Measurements from ENCODE around the gene VAV3.

Gene VAV3

DNA sequence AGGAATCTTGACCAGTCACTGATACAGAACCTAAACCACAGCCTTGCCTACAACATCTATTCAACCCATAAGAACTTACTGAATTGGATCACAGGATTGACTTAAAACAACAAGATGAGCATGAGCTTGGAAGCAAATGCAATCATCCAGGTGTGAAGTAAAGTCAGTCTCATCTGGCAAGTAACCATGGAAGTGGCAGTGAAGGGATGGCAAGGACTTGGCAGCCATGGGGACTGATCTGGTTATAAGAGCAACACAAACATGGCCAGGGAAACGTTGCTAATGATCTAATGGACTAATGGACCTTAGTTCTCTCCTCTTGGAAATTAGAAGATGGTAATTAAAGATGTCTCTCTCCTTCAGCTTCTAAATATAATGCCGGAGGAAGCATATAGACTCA, 133.1 kb downstream of the VAV3 start:
- no peak for DNase-seq

DNA sequence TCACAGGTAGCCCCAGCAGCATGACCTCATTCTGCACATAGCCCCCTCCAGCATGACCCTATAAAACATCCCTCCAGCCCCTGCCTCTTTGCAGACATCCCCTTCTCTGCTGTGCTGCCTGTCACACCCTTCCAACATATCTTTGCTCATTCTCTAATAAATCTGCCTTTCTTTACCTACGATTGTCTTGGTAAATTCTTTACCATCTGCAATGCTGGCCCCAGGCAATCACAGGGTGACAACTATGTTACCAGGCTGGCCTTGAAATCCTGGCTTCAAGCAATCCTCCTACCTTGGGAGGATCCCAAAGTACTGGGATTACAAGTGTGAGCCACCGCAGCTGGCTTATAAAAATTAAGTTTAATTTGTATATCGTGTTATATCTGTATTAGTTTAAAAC, 134.5 kb downstream of the VAV3 start:
- DNase-seq, result no peak

DNA sequence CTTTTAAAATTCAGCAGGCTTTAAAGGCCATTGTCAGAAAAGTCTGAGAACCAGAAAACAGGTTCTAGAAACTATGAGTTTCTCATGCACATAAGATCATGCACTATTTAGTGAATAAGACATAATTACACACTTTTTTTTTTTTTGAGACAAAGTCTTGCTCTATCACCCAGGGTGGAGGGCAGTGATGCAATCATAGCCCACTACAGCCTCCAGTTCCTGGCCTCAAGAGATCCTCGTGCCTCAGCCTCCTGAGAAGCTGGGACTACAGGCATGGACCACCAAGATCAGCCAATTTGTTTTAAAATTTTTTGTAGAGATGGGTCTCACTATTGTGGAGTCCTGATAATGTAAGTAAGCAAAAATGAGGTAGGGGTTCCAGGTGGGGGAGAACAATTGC, 134.9 kb downstream of the VAV3 start:
- DNase-seq, result no peak

DNA sequence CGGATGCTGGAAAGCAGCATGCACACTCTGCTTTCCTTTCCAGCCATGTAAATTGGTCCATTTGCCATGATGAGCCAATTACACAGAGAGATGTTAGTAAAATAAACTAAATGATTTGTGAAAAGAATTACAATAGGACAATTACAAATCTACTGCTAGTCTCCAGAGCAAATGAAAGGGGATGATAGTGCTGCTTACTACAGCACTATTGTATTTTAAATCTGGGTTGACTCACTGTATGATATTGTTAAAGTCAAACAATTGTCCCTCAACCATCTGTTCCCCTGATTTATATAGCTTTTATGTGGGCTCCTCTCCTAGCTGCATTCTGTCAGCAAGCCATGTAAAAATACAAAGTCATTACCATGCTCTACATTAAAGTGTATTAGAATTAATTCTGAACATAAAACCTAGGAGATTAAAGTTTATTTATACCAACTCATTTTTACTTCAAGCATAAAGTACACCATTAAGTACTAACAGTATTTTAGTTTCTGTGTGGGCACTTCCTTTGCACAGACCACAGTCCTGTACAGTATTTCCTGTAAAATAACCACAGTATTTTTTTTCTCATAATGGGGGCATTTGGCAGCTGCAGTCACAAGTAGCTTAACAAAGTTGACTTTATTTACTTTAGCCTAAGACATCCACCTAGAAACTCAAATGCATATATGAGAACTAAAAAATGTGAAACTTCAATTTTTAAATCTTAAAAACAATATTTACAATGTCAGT, 135.8 kb downstream of the VAV3 start:
- peak in 1 of 5 donors; percentile 51 for DNase-seq

DNA sequence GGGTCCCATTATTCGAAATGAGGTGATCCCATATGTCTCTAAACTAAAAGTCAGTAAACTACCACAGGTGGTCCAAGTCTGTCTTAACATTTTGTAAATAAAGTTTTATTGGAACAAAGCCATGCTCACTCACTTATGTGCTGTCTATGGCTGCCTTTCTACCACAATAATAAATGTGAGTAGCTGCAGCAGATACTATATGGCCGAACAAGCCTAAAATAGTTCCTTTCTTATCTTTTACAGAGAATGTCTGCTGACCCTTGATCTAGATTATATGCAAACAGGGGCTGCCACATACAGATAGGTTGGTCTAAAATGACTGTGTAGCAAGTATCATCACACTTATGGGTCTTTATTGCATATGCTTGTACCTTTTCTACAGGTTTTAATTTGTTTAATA, 140.0 kb downstream of the VAV3 start:
- no peak for DNase-seq

DNA sequence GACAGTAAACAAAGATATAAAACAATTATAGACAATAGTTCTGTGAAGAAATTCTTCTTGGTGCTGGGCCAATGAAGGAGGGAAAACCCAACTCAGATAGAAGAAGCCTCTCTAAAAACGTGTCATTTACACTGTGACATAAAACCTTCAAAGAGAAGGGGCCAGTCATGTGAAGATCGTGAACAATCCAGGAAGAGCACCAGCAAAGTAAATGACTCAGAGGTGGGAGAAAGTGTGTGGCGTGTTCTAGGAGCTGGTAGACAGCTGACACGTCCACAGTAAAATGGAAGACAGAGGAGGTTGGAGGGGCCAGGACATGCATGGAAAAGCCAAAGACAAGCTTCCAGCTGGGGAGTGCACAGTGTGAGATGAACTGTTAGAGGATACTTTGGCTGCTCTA, 143.6 kb downstream of the VAV3 start:
- peak in 1 of 5 donors; percentile 20 for DNase-seq

DNA sequence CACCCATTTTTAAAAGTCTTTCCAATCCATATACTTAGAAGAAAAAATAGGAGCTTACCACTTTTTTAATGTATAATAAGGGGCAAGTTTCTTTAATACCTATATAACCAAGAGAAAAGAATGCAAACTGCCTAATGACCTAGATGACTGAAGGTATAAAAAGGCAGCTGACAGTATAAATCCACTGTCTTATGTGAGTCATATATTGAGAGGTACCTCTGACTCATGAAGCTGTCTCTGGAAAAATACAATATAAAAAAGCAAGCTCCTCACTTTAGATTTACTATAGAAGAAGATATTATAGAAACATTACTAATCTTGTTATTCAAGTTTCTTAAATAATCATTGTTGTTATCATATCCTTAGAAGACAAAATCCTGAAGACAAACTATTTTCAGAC, 144.2 kb downstream of the VAV3 start:
- DNase-seq, result no peak

DNA sequence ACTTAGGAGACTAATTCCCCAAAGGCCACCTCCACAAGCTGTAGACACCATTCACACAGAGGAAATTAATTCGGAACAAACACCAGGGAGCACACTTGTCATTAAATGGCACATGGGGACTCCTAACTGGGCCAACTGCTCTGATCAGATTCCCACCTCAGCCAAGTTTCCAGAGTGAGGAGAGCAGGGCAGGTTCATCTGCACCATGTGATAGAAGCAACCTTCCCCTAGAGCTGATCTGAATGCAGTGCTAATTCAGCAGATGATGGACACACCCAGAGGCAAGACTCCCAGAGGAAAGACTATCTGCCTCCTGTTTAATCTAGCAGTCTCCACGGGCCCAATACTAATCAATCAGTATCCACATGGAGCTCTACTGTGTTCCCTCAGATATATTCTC, 147.0 kb downstream of the VAV3 start:
- no peak for DNase-seq

DNA sequence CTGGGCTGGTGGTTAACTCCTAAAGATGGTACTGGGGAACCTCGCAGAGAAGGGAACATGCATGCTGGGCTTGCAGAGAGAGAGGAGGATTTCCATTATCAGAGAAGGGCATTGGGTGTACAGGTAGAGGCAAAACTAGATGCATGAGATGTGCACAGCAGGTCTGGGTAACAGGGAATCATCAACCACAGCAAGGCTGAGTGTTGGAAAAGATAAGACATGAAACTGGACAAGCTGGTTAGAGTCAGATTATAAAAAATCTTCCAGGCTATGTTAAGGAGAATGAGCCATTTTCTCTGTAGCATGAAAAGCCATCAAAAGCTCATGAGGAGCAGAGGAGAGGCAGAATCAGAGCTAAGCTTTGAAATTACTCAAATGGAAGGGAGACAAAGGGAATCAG, 147.8 kb downstream of the VAV3 start:
- DNase-seq, result no peak

DNA sequence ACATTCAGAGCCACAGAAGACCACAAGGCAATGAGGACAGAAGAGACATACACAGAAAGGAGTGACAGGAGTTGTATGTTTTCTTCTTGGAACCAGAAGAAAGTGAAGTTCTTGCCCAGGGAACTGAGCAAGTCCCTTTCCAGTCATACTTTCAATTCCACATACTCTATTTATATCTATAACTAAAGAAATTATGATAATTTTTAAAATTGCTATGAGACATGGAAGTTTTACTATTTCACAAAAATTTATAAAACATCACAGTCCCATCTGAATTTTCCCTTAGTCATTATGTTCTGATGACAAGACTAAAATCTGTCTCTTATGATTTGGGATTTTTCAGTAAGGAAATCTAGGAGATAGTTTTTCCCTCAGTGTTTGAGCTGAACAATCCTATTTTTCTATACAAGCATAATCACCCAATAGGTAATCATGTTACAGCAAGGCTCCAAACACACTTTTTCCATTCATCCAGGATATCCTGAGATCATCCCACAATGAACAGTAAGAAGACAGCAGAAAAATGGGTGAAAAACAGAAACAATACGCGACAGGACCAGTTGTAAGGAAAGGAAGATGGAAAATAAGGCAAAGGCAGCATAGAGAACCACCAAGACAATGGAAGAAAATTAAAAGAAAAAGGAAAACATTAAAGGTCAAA, 154.6 kb downstream of the VAV3 start:
- DNase-seq, result no peak

DNA sequence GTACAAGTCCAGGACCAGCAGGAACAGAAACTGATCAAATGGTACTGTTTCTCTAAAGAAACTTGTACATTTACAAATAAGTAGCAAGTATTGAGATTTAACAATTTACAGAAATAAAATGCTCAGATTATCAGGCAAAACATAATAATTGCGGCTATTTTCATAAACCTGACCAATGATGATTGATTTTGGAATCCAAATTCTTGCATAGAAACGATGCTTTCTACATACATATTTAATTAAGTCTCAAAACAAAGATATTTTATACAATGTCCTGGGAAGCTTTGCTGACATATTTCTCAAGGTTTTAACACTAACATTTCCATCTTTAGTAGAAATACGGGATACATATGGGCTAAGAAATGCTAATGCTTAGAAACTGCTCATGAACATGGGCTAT, 157.1 kb downstream of the VAV3 start:
- no peak for DNase-seq

DNA sequence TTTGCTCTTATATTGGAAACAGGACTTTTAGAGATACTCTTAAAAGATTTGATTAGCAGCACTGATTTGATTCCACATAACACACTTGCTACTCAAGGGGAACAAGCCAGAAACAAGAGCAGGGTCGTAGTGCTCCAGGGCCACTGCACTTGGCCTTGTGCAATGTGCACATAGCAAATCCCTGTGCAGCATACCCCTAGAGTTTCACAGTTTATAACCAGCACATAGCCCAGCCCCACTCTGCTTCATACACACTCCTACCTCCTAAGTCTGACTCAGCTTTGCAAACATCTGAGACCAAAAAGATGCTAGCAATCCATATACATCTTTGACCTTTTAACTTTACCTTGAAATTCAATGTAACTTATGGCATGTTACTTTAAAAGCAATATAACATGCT, 157.6 kb downstream of the VAV3 start:
- no peak for DNase-seq

DNA sequence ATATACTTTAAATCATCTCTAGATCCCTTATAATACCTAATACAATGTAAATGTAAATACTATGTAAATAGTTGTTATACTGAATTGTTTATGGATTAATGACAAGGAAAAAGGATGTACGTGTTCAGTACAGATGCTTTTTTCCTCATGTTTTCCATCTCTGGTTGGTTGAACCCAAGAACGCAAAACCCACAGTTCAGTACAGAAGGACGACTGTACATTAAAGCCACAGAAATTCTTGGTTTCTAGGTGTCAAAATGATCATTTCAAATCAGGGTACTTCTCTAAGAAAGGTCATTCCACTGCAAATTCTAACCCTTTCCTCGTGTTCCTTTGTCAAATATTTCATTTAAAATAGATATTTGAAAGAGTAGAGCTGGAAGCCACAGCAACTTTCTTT, 158.1 kb downstream of the VAV3 start:
- no peak for DNase-seq

DNA sequence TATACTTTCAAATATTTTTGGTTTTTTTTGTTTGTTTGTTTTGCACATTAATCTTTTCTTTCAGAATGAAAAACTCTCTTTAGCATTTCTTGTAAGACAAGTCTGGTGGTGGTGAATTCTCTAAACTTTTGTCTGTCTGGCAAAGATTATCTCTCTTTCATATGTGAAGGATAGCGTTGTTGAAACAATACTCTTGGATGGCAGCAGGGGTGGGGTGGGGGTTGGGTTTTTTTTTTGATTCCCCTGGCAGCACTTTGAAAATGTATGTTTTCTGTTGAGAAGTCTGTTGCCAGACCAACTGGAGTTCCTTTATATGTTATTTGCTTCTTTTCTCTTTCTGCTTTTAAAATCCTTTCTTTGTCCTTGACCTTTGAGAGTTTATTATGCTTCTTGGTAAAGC, 160.2 kb downstream of the VAV3 start:
- DNase-seq, result no peak

DNA sequence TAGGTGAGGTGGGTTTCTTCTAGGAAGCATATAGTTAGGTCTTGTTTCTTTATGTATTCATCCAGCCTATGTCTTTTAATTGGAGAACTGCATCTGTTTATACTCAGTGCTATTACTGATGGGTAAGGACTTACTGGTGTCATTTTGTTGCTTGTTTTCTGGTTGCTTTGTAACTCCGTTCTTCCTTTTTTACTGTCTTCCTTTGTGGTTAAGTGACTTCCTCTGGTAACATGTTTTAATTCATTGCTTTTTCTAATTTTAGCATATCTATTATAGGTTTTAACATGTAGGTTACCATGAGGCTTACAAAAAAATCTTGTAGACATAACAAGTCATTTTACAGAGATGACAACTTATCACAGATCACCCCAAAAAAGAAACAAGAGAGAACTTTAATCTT, 160.8 kb downstream of the VAV3 start:
- peak in 1 of 5 donors; percentile 45 for DNase-seq

DNA sequence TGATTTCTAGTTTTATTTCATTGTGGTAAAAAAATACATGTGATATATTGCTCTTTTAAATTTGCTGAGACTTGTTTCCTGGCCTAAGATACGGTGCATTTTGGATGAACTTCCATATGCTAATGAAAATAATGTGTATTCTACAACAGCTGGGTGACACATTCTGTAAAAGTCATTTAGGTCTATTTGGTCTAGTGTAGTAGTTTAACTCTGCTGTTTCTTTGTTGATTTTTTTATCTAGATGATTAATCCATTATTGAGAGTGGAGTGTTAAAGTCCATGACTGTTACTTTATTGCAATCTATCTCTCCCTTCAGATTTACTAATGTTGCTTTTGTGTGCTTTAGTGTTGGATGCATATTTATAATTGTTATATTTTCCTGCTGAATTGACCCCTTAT, 161.4 kb downstream of the VAV3 start:
- DNase-seq, result no peak

DNA sequence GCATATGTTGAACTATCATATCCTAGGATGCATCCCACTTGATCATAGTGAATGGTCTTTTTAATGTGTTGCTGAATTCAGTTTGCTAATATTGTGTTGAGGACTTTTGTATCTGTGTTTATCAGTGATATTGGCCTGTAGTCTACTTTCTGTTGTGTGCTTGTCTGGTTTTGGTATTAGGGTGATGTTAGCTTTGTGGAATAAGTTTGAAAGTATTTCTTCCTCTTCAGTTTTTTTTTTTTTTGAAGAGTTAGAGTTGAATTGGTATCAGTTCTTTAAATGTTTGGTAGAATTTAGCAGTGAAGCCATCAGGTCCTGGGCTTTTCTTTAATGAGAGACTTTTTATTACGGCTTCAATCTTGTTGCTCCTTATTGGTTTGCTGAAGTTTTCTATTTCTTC, 162.3 kb downstream of the VAV3 start:
- no peak for DNase-seq

DNA sequence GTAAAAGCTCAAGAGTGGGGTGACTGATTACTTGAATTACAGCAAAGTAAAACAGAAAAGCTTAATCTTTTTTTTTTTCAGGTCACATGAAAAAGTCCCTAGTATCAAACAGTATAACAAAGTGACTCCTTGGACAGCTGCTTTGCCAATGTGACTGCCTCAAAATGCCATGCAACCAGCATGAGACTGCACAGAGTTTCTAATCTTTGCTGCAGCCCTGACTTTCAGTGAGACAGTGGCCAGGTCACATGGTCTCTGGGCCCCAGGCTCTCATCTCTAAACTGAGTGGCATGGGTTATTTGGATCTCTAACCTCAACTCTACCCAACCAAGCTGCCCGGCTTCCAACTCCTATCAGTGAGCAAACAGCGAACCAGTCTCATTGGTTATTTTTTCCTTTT, 169.0 kb downstream of the VAV3 start:
- DNase-seq, result no peak

DNA sequence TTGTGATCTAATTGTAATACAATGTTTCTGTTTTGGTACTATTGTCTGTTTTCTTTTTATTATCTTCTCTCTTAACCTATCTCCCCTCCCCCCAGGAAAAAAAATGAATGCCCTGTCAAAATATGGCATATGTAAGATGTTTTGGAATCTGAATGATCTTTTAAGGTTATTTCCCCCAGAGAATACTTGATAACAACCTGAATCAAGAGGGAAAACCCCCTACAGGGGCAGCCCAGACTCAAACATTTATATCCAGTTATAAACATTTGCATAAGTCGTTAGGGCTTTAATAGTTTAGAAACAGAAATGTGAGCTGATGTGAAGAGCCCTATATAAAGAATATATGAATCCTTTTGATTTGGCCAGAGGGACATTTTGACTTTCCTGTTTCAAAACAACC, 169.5 kb downstream of the VAV3 start:
- no peak for DNase-seq

DNA sequence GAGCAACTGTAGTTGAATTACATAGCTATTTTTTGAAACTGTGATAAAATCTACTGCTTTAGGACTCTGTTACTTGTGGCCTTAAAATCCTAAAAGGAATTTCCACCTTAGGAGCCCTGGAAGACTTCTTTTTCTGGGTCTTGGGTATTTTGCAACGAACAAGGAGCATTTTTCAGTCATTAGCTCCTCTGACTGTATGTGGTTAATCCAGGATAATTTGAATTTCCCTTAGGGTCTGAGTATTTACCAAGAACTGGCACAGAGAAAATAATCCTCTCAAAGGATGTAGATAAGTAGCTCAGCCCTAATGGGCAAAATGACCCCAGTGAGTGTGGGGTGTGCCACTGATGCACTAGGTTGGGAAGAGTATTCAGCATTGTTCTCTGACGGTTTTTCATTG, 170.4 kb downstream of the VAV3 start:
- DNase-seq, result no peak

DNA sequence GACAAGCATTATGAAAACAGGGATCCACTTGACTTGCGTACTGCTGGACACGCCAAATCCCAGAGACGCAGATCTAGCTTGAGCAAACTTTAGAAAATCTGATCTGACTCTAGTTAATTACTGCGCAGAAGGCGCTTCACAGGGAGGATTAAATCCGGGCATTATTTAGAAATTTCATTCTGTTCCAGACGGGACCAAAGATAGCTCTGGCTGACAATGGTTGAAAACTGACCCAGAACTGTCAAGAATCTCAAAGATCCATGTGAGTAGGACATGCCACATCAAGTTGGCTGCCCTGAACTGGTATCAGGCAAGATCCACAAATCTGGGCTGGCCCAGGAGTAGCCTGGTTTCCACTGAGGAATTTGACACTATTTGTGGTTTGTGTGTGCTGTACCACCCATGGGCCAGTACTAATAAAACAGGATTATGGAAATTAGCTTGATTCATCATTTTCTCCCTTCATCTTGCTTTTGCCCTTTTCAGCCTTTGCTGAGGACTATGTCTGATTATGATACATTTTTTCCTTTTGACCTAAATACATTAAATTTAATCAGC, 171.0 kb downstream of the VAV3 start:
- DNase-seq, result no peak

DNA sequence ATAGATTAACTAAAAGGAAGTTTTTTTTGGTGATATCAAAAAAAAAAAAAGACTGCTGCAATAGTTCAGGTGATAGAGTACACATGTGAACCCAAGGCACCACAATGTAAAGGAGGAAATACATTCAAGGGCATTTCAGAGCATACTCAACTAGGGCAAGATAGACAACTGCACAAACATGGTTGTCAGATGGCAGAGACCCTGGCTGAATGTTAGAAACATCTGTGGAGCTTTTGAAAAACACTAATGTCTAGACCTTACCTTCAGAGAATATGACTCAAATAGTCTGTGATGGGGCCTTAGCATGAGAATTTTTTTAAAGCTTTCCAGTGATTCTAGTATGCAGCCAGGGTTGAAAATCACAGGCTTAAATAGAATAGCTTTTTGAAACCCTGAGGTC, 173.6 kb downstream of the VAV3 start:
- DNase-seq, result no peak

DNA sequence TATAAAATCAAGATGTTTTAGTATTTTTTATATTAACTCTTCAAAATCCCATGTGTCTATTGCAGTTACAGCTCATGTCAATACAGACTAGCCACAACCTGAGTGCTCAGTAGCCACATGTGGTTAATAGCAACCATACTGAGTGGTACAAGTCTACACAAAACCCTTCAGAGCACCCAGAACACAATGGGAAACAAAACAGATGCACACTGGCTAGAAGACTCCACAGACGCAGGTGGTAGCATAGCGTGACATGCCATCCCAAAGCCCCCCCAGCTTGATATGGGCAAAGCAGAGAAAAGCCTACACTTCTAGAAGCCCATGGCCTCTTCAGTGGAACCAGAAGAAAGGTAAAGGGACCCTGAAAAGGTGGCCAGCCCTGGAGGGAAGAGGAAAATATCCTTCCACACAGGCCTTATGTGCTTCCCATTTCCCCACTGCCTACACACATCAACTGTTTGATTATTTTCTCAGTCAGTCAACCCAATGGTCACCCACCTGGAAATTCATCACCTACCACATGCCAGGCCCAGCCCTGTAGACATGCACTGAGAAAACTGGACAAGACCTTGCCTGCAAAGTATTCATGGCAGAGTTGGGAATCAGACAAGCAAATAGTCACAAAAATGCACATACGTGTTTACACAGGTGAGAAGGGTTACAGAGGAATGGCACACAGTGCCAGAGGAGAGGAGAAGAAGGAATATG, 175.0 kb downstream of the VAV3 start:
- no peak for DNase-seq
